OCI-LY3 (cell line): ENCODE data around the gene WDR46.
"Not testable (repeated sequence)": the region's sequence is repeated elsewhere in the genome, so short reads cannot be mapped to it uniquely, and the experiment has no call there.

Source experiments
- EZH2phosphoT487 ChIP-seq: fragments of 200-600 bp; shearing (Covaris generic); IDR thresholded peaks from 2 replicates; pipeline ENCODE4 v1.6.1; 2018; ENCODE audit warnings: antibody characterized with exemption, mixed run types, low read depth
- TF ChIP-seq, protein P1 (sequence below): fragments of 200-600, 300-600 bp; sonication (generic); IDR thresholded peaks from 2 replicates; pipeline ENCODE4 v1.5.1; 2014; ENCODE audit warnings: antibody characterized with exemption, low read length, low read depth

DNA sequence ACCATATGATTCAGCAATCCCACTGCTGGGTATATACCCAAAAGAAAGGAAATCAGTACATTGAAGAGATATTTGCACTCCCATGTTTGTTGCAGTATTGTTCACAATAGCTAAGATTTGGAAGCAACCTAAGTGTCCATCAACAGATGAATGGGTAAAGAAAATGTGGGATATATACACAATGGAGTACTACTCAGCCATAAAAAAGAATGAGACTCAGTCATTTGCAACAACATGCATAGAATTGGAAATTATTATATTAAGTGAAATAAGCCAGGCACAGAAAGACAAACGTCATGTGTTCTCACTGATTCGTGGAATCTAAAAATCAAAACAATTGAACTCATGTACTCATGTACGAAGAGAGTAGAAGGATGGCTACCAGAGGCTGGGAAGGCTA is 26.5 kb downstream of the WDR46 start:
- TF ChIP-seq, protein P1, sequence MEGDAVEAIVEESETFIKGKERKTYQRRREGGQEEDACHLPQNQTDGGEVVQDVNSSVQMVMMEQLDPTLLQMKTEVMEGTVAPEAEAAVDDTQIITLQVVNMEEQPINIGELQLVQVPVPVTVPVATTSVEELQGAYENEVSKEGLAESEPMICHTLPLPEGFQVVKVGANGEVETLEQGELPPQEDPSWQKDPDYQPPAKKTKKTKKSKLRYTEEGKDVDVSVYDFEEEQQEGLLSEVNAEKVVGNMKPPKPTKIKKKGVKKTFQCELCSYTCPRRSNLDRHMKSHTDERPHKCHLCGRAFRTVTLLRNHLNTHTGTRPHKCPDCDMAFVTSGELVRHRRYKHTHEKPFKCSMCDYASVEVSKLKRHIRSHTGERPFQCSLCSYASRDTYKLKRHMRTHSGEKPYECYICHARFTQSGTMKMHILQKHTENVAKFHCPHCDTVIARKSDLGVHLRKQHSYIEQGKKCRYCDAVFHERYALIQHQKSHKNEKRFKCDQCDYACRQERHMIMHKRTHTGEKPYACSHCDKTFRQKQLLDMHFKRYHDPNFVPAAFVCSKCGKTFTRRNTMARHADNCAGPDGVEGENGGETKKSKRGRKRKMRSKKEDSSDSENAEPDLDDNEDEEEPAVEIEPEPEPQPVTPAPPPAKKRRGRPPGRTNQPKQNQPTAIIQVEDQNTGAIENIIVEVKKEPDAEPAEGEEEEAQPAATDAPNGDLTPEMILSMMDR: not testable (repeated sequence)
- TF ChIP-seq EZH2phosphoT487: not testable (repeated sequence)
